Glutamatergic neuron (in vitro differentiated cells): ENCODE results near the gene PPP2R2D. TPM values are rescaled to one million over a fixed set of nuclear protein-coding genes. Genes with fewer than 3 reads are reported as not detected.
"Not testable (repeated sequence)": the region's sequence is repeated elsewhere in the genome, so short reads cannot be mapped to it uniquely, and the experiment has no call there.

Experiments
- DNase-seq: peaks from one replicate; pipeline ENCODE4 v3.0.0; 2022
- H3K27ac Mint-ChIP-seq: one replicate; pipeline ENCODE4 v1.8.0; 2020; ENCODE audit warnings: mild to moderate bottlenecking, mixed read lengths, inconsistent platforms; ENCODE audit not compliant: unreplicated experiment
- H3K27me3 Mint-ChIP-seq: one replicate; pipeline ENCODE4 v1.8.0; 2020; ENCODE audit warnings: mild to moderate bottlenecking, moderate library complexity, mixed read lengths, inconsistent platforms; ENCODE audit not compliant: unreplicated experiment
- H3K36me3 Mint-ChIP-seq: one replicate; pipeline ENCODE4 v1.8.0; 2020; ENCODE audit warnings: mild to moderate bottlenecking, mixed read lengths, inconsistent platforms; ENCODE audit not compliant: unreplicated experiment
- H3K4me1 Mint-ChIP-seq: one replicate; pipeline ENCODE4 v1.8.0; 2020; ENCODE audit warnings: mild to moderate bottlenecking, low read depth, mixed read lengths, inconsistent platforms; ENCODE audit not compliant: unreplicated experiment
- H3K4me3 Mint-ChIP-seq: one replicate; pipeline ENCODE4 v1.8.0; 2020; ENCODE audit warnings: mild to moderate bottlenecking, mixed read lengths, inconsistent platforms; ENCODE audit not compliant: unreplicated experiment
- H3K9me3 Mint-ChIP-seq: one replicate; pipeline ENCODE4 v1.8.0; 2020; ENCODE audit warnings: mild to moderate bottlenecking, moderate library complexity, mixed read lengths, inconsistent platforms; ENCODE audit not compliant: unreplicated experiment
- total RNA-seq: library from RNA; stranded (reverse); fragmentation: NEBNext Ultra II Directional; extraction: Animal tissue kit (Norgen Biotek cat#: 25700); gene quantifications from one replicate; pipeline ENCODE4 v1.2.1, GENCODE V29; 2021; ENCODE audit not compliant: unreplicated experiment
- TF ChIP-seq, protein P1 (sequence below): fragments of 200-600 bp; sonication (generic); IDR thresholded peaks from one replicate; pipeline ENCODE4 v1.5.0; 2021; ENCODE audit not compliant: partially characterized antibody, unreplicated experiment

PPP2R2D gene
- total RNA-seq, 1 donor from 2014 or later = 42.8 TPM

DNA sequence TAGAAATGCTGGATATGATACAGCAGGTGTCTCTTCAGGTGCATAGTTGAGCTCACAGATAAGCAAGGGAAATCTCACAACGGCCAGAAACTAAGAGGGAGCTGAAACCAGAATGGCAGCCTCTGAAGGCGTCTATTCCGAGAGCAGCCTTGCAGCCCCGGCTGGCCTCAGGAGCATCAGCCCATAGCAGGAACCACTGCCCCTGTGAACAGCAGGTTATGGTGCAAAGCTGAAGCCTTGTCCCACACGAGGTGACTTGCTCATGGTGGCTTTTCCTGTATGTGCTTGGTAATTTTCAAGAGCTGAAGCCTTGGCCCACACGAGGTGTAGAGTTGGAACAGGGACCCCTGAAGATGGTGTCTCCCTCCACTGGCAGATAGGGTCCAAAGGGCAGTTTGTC lies 47.7 kb downstream of the PPP2R2D start:
- Mint-ChIP-seq H3K4me3 (no peak overlapping the region), H3K36me3 (no peaks in the 10 kb centered on the region), H3K27me3 (peaks cover 8% of the 10 kb centered on the region), H3K9me3 (no peaks in the 10 kb centered on the region), H3K4me1 (no peaks in the 10 kb centered on the region), H3K27ac (no peak overlapping the region)
- TF ChIP-seq, protein P1, sequence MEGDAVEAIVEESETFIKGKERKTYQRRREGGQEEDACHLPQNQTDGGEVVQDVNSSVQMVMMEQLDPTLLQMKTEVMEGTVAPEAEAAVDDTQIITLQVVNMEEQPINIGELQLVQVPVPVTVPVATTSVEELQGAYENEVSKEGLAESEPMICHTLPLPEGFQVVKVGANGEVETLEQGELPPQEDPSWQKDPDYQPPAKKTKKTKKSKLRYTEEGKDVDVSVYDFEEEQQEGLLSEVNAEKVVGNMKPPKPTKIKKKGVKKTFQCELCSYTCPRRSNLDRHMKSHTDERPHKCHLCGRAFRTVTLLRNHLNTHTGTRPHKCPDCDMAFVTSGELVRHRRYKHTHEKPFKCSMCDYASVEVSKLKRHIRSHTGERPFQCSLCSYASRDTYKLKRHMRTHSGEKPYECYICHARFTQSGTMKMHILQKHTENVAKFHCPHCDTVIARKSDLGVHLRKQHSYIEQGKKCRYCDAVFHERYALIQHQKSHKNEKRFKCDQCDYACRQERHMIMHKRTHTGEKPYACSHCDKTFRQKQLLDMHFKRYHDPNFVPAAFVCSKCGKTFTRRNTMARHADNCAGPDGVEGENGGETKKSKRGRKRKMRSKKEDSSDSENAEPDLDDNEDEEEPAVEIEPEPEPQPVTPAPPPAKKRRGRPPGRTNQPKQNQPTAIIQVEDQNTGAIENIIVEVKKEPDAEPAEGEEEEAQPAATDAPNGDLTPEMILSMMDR = no peak
- no peak for DNase-seq

DNA sequence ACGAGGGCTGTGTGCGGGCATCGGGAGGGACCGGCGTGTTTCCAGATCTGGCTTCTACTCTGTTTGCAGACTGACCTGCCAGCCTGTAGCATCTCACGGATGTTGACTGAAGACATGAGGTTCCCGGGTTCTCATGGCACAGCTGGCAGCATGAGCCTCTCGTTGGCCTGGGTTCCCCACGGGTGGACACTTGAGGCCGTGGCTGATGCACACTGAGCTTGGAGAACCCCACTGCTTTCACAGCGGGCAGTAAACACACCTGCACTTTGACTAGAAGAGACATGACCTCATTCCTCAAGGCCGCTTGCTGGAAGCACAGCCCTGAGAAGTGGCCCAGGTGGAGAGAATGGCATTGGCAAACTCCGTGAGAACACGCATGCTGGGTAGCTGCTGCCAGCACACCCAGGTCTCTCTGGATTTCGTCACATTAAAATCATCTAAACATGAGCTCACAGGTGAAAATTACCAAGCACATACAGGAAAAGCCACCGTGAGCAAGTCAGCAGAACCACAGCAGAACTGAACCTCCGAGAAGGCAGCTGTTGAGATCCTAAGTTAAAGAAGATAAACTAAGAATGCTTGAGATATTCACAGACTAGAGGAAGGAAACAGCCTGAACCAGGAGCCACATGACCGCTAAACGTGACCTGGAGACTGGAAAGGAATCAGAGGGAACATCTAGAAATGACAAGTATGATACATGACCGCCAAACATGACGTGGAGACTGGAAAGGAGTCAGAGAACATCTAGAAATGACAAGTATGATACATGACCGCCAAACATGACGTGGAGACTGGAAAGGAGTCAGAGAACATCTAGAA lies 48.4 kb downstream of the PPP2R2D start:
- TF ChIP-seq, protein P1 = no peak
- Mint-ChIP-seq H3K9me3 (no peaks in the 10 kb centered on the region), H3K27me3 (peaks cover 8% of the 10 kb centered on the region), H3K27ac (no peak overlapping the region), H3K4me1 (no peaks in the 10 kb centered on the region), H3K4me3 (no peak overlapping the region), H3K36me3 (no peaks in the 10 kb centered on the region)
- no peak for DNase-seq

GRCh38 chr10:131949908-131950307 lies 49.1 kb downstream of the PPP2R2D start:
- not testable (repeated sequence) for H3K36me3 Mint-ChIP-seq, H3K27ac Mint-ChIP-seq, H3K9me3 Mint-ChIP-seq, H3K4me3 Mint-ChIP-seq, H3K4me1 Mint-ChIP-seq, DNase-seq, H3K27me3 Mint-ChIP-seq

DNA sequence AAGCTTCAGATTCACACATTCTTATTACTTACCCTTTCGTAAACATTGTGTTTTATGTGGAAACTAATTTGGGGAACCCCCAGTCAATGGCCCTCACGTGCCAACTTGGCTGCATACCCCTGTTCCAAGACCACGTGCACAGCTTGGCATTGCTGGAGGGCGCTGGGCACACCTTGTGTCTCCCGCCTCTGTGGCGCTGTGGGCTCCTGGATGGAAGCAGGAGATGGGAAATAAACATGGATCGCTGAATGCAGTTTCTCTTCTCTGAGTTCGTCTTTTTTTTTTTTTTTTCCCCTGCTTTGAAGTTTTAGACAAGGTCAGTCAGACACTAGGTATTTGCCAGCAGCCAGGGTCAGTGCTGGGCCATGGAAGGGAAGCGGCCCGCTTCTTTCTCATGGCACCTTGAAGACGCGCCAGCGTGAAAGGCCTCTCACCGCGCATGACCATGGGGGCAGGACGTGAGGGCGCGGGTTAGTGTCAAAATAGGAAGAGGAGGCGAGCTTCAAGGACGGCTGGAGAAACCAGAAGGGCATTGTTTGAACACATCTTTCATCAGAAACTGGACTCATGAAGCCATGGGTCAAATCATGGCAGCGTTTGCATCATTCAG lies 53.7 kb downstream of the PPP2R2D start:
- no peak overlapping the region for H3K27ac Mint-ChIP-seq
- peaks cover 8% of the 10 kb centered on the region for H3K27me3 Mint-ChIP-seq
- H3K9me3 Mint-ChIP-seq = peaks cover 4% of the 10 kb centered on the region
- peaks cover 6% of the 10 kb centered on the region for H3K36me3 Mint-ChIP-seq
- H3K4me1 Mint-ChIP-seq = no peaks in the 10 kb centered on the region
- TF ChIP-seq, protein P1 = no peak
- no peak for DNase-seq
- H3K4me3 Mint-ChIP-seq = no peak overlapping the region

DNA sequence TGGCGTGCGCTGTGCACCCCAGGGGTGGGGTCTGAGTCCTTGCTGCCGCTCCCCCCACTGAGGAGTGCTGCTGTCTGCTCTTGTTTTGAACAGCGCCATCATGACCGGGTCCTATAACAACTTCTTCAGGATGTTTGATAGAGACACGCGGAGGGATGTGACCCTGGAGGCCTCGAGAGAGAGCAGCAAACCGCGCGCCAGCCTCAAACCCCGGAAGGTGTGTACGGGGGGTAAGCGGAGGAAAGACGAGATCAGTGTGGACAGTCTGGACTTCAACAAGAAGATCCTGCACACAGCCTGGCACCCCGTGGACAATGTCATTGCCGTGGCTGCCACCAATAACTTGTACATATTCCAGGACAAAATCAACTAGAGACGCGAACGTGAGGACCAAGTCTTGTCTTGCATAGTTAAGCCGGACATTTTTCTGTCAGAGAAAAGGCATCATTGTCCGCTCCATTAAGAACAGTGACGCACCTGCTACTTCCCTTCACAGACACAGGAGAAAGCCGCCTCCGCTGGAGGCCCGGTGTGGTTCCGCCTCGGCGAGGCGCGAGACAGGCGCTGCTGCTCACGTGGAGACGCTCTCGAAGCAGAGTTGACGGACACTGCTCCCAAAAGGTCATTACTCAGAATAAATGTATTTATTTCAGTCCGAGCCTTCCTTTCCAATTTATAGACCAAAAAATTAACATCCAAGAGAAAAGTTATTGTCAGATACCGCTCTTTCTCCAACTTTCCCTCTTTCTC lies 55.0 kb downstream of the PPP2R2D start:
- Mint-ChIP-seq H3K36me3 (peaks cover 6% of the 10 kb centered on the region), H3K9me3 (peaks cover 6% of the 10 kb centered on the region), H3K27ac (no peak overlapping the region), H3K4me3 (no peak overlapping the region), H3K4me1 (peaks cover under 1% of the 10 kb centered on the region), H3K27me3 (peaks cover 8% of the 10 kb centered on the region)
- no peak for DNase-seq
- TF ChIP-seq, protein P1 = no peak
